PFSK-1 (cell line): ENCODE data around the gene TMC6.

Experiments used
- FOXP2 ChIP-seq: optimal IDR thresholded peaks from 2 replicates; pipeline ENCODE3; 2011; ENCODE audit warnings: borderline replicate concordance, control low read depth, inconsistent platforms; ENCODE audit not compliant: insufficient read depth; ENCODE audit errors: extremely low read length, extremely low read depth
- POLR2AphosphoS5 ChIP-seq: IDR thresholded peaks from 2 replicates; pipeline ENCODE4 v1.6.1; 2012; ENCODE audit warnings: low read depth, mild to moderate bottlenecking, control low read depth, low read length, moderate library complexity
- REST ChIP-seq, 2 experiments: IDR thresholded peaks; 2 replicates each; pipeline versions ENCODE4 v1.6.1 to v1.8.0; 2011 to 2012; ENCODE audit warnings: low read depth in 2 of 2, low read length in 2 of 2, control low read depth in 1 of 2, inconsistent platforms in 1 of 2, mild to moderate bottlenecking in 1 of 2, moderate library complexity in 1 of 2; ENCODE audit not compliant: insufficient read depth in 1 of 2
- SIN3A ChIP-seq: IDR thresholded peaks from 2 replicates; pipeline ENCODE4 v1.6.1; 2012; ENCODE audit warnings: mild to moderate bottlenecking, low read length, moderate library complexity, borderline replicate concordance; ENCODE audit not compliant: insufficient read depth
- TAF1 ChIP-seq: IDR thresholded peaks from 2 replicates; pipeline ENCODE4 v1.6.1; 2012; ENCODE audit warnings: low read length, control low read depth, borderline replicate concordance; ENCODE audit not compliant: insufficient read depth

- TF ChIP-seq POLR2AphosphoS5 = no peak
- TF ChIP-seq TAF1 = no peak
- TF ChIP-seq REST (IDR thresholded peaks at IDR 0.05; ENCODE audit: insufficient read depth in 1 of 2, low read depth in 2 of 2, low read length in 2 of 2) = no peak
- no peak for TF ChIP-seq SIN3A
- no peak for TF ChIP-seq FOXP2
These were observed 7.4 kb downstream of the TMC6 start for GRCh38 chr17:78120971-78121800.
